GM08714 (cell line): ENCODE results near the gene NF1.
"Not testable (repeated sequence)": the region's sequence is repeated elsewhere in the genome, so short reads cannot be mapped to it uniquely, and the experiment has no call there.

Experiments used
- H3K4me3 ChIP-seq: fragments of 200-500 bp; sonication (Bioruptor generic); 2 replicates; pipeline ENCODE4 v1.5.1; 2014; ENCODE audit warnings: mild to moderate bottlenecking, low read length, inconsistent platforms
- ZNF274 ChIP-seq: IDR thresholded peaks from 2 replicates; pipeline ENCODE4 v1.6.1; 2012; ENCODE audit warnings: mild to moderate bottlenecking, low read depth, low read length

Gene NF1

DNA sequence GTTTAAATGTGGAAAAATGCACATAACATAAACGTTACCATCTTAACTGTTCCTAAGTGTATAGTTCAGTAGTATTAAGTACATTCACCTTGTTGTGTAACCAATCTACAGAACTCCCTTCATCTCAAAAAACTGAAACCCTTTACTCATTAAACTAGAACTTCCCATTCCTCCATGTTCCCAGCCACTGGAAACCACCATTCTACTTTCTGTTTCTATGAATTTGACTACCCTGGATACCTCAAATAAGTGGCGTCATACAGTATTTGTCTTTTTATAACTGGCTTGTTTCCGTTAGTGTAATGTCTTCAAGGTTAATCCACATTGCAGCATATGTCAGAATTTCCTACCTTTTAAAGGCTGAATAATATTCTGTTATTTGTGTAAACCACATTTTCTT is 38.2 kb downstream of the NF1 start:
- no peak overlapping the region for H3K4me3 ChIP-seq
- TF ChIP-seq ZNF274: no peak

DNA sequence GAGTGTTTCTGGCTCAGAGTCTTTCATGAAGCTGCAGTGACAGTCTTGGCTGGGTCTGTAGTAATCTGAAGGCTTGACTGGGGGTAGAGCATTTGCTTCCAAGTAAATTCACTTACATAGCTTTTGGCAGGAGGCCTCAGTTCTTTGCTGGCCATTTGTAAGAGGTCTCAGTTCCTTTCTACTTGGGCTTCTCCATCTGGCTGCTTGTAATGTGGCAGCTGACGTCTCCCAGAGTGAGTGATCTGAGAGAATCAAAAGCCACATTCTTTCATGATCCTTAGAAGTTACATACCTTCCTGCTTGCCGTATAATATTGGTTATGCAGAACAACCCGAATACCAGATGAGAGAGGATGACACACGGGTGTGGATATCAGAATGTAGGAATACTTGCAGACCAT is 39.8 kb downstream of the NF1 start:
- no peak for TF ChIP-seq ZNF274
- H3K4me3 ChIP-seq: no peak overlapping the region

DNA sequence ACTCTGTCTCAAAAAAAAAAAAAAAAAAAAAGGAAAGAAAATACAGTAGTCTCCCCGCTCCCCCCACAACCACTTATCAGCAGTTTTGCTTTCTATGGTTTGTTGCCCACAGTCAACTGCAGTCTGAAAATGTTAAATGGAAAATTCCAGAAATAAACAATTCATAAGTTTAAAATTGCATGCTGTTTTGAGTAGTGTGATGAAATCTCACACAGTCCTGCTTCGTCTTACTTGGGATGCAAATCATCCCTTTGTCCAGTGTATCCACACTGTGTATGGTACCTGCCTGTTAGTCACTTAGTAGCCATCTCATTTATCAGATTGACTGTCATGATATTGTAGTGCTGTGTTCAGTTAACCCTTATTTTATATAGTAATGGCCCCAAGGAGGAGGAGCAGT is 41.5 kb downstream of the NF1 start:
- no peak overlapping the region for H3K4me3 ChIP-seq
- no peak for TF ChIP-seq ZNF274

DNA sequence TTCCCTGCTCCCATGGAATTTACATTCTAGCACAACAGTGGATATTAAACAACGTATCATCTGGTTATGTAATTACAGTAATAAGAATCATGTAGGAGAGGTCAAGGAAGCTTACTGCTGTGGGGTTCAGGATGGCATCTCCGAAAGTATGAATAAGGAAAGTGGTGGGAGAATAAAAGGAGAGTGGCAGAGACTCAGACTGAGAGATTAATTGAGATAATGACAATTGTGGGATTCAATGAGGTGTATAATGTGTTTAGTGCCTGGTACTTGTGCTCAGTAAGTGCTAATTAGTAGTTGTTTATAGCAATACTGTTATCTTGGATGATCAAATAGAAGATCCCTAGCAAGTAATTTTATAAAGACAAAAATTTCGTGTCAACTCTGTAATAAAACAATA is 45.3 kb downstream of the NF1 start:
- no peak for TF ChIP-seq ZNF274

GRCh38 chr17:31144428-31144827 is 49.7 kb downstream of the NF1 start:
- TF ChIP-seq ZNF274: no peak
- H3K4me3 ChIP-seq: no peak overlapping the region

More for the DNA sequence above, 45.3 kb downstream of the NF1 start:
- H3K4me3 ChIP-seq: no peak overlapping the region

GRCh38 chr17:31144836-31145235 is 50.1 kb downstream of the NF1 start:
- H3K4me3 ChIP-seq: no peak overlapping the region
- TF ChIP-seq ZNF274: no peak

DNA sequence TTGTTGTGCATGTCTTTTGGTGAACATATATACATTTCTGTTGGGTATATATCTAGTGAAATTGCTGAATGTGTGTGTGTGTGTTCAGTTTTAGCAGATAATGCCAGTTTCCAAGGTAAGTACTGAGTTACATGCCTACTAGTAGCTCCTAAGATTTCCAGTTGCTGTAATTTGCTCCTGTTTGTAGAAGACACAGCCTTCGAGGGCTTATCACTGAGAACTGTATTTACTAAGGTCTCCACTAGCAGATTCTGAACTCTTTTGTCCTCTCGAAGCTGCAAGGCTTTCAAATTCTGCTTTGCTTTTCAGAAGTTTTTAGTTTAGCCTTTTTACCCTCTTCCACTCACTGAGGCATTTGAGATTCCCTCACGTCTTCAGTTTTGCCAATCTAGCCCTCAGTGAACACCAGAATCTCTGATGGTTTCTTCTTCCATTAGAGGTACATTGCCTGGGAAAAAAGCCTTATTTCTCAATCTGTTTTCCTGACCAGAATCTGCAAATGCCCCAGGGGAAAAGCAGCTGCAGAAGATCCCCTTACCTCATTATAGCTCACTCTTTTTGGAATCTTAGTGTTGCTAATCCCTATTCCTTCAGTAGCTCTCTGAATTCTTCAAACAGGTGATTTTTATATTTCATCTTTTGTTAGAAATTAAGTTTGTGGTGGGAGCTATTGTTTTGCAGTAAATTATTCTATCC is 52.9 kb downstream of the NF1 start:
- TF ChIP-seq ZNF274: no peak
- no peak overlapping the region for H3K4me3 ChIP-seq

- TF ChIP-seq ZNF274: no peak
These were observed 53.4 kb downstream of the NF1 start for GRCh38 chr17:31148205-31148604.

GRCh38 chr17:31152271-31152670 is 57.5 kb downstream of the NF1 start:
- no peak for TF ChIP-seq ZNF274
- no peak overlapping the region for H3K4me3 ChIP-seq

More at GRCh38 chr17:31148205-31148604, 53.4 kb downstream of the NF1 start:
- no peak overlapping the region for H3K4me3 ChIP-seq

DNA sequence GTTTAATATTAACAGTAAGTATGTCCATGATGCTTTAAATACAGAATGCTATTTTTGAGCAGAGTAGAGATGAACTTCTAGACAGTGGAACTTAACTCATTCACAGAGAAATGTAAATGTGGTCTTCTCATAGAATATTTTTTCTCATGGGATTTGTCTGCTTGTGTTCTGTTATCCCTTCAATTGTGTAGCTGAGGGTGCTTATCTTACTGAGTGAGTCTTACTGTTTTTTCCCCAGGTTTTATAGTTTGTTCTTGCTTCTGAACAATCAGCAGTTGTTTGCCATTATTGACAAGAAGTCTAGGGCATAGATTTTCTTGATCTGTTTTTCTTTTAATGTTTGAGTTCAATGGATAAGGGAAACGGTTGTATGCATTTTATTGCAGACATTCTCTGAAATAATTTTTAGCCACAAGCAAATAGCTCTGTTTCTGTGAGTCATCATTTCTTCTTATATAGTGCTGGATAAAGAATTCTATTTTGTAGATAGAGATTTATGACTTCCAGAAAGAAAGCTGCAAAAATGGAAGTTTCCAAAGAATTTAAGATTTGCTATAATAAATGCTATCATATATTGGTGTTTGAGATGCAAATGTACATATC is 60.5 kb downstream of the NF1 start:
- no peak for TF ChIP-seq ZNF274
- H3K4me3 ChIP-seq: no peak overlapping the region

- no peak for TF ChIP-seq ZNF274
- H3K4me3 ChIP-seq: no peak overlapping the region
These were observed 61.5 kb downstream of the NF1 start for GRCh38 chr17:31156326-31156725.

DNA sequence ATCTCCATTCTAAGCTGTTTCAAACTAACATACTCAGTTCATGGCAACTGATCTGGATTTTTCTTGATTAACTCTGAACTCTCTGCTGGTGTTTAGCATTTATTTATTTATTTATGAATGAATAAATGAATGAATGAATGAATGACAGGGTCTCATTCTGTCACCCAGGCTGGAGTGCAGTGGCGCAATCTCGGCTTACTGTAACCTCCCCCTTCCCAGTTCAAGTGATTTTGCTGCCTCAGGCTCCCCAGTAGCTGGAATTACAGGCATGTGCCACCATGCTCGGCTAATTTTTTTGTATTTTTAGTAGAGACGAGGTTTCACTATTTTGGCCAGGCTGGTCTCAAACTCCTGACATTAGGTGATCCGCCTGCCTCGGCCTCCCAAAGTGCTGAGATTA is 62.1 kb downstream of the NF1 start:
- not testable (repeated sequence) for H3K4me3 ChIP-seq

- H3K4me3 ChIP-seq: no peak overlapping the region
- no peak for TF ChIP-seq ZNF274
These were observed 64.1 kb downstream of the NF1 start for GRCh38 chr17:31158746-31159377.

- TF ChIP-seq ZNF274: no peak
These were observed 68.5 kb downstream of the NF1 start for GRCh38 chr17:31163091-31163781.

DNA sequence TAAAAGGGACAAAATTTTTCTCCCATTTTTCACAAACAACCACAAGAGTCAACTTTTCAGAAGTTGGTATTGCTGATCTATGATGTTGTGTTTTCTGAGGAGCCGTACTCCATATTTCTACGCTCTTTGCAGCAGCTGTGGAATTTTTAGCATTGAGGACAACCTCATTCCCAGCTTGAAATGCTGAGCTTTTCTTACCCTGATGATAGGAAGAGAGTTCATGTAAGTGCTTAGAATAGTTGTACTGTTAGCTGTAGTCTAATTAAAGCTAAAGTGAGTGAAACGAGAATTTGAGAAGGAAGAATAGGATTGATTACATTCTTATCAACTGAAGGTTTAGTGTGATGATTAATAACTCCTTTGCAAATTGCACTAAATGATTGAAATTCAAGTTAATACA is 72.3 kb downstream of the NF1 start:
- no peak overlapping the region for H3K4me3 ChIP-seq
- no peak for TF ChIP-seq ZNF274

More at GRCh38 chr17:31163091-31163781, 68.5 kb downstream of the NF1 start:
- H3K4me3 ChIP-seq: no peak overlapping the region
